Uterus (tissue), 2 donors: Measurements from ENCODE around the gene CNTFR.

ENCODE experiments used
- POLR2A ChIP-seq, 2 donors: fragments of 450-650 bp; IDR thresholded peaks; one replicate each; pipeline ENCODE4 v1.6.1; 2016; ENCODE audit warnings: antibody characterized with exemption in 2 of 2, mild to moderate bottlenecking in 1 of 2, moderate library complexity in 1 of 2
- TF ChIP-seq, protein P1 (sequence below), 4 experiments: fragments of 200-600 bp in 2 of 4; fragments of 450-650 bp in 2 of 4; sonication (generic) in 2 of 4; IDR thresholded peaks; one replicate each; pipeline ENCODE4 v1.5.1; 2016 to 2019; ENCODE audit warnings: antibody characterized with exemption in 4 of 4, mild to moderate bottlenecking in 2 of 4, moderate library complexity in 1 of 4

DNA sequence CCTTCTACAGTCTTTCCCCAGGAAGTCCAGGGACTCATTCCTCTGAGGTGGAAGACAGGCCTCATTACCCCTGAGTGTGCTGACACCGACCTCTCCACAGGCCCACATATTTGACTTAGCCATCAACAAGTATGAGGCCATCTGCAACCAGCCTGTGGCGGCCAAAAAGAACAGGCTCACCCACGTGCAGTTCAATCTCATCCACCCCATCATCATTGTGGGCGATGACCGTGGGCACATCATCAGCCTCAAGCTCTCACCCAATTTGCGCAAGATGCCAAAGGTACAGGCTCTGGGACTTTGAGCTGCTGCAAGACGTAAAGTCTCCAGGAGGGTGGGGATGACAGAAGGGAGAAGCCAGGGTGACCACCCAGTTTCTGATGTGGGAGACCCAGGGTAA is 72.3 kb downstream of the CNTFR start:
- no peak for TF ChIP-seq POLR2A (IDR thresholded peaks at IDR 0.05)
- TF ChIP-seq, protein P1, sequence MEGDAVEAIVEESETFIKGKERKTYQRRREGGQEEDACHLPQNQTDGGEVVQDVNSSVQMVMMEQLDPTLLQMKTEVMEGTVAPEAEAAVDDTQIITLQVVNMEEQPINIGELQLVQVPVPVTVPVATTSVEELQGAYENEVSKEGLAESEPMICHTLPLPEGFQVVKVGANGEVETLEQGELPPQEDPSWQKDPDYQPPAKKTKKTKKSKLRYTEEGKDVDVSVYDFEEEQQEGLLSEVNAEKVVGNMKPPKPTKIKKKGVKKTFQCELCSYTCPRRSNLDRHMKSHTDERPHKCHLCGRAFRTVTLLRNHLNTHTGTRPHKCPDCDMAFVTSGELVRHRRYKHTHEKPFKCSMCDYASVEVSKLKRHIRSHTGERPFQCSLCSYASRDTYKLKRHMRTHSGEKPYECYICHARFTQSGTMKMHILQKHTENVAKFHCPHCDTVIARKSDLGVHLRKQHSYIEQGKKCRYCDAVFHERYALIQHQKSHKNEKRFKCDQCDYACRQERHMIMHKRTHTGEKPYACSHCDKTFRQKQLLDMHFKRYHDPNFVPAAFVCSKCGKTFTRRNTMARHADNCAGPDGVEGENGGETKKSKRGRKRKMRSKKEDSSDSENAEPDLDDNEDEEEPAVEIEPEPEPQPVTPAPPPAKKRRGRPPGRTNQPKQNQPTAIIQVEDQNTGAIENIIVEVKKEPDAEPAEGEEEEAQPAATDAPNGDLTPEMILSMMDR (IDR thresholded peaks at IDR 0.05), result no peak
